ENCODE data around the gene SRRT. TPM values are rescaled to one million over a fixed set of nuclear protein-coding genes. Genes with fewer than 3 reads are reported as not detected.

The SRRT gene
- total RNA-seq, 2 donors from 2014 or later = 114 to 204 TPM

DNA sequence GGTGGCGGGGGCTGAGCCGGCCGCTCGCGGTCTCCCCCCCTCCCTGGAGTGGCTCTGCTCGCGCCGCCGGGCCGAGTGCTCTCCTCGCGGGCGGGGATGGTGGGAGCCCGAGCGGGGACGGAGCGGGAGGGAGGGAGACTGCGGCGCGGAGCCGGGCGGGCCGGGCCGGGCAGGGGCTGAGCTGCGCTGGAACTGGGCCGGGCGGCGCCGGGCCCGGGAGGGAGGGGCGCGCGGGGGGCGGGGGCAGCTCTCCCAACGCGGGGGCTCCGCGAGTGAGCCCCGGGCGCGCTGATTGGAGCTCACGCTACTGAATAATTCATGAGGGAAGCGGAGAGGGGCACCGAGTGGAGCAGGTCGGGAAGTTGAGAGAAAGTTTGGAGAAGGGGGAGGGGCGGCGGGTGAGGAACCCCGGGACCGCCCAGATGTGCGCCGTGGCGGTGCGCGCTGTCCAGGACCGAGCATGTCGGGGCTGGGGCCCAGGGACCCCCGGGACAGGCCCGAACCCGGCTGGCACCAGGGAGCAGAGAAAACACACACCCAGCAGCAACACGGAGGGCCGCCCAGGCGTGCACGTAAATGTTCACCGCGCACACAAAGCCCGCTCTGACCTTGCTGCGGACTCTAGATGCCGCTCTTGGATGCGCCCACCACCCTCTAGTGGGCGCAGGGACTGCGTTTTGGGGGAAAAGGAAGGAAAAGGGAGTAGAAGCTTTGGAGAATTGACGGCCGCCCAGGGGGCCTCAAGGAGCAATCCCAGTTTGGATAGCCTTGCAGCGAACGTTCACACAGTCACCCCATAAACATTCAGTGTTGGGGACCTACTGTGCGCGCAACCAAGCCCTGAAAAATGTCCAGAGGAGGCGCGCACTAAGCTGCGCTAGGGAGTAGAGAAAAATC, 47.3 kb upstream of the SRRT start, which contains the start of gene EPHB4:
EPHB4 (minus strand) TSS at position 194 of the 897 bp plus-strand sequence. CDS start 493 bp downstream, outside the sequence.
- H3K4me3 ChIP-seq = peak within 1 kb of the TSS; percentile 58
- H3K9ac ChIP-seq (ENCODE audit: low read depth in 2 of 2, low read length in 2 of 2) = peak within 1 kb of the TSS; percentile 64 to 84
- H3K27ac ChIP-seq = peak within 1 kb of the TSS; percentile 60
- intact Hi-C loops (cut with DNase I) = no loop called here
- no peaks in the 10 kb centered on the region for H3K4me1 ChIP-seq
- H3K36me3 ChIP-seq = no peaks in the 10 kb centered on the region
- H3K27me3 ChIP-seq = no peaks in the 10 kb centered on the region
- DNase-seq = peak; percentile 93
- no peaks in the 10 kb centered on the region for H3K9me3 ChIP-seq
- no peak for TF ChIP-seq CTCF (IDR thresholded peaks at IDR 0.05)

- Histone ChIP-seq H3K4me1 (no peaks in the 10 kb centered on the region), H3K27me3 (no peaks in the 10 kb centered on the region), H3K36me3 (no peaks in the 10 kb centered on the region), H3K9me3 (no peaks in the 10 kb centered on the region), H3K9ac (ENCODE audit: low read depth in 2 of 2, low read length in 2 of 2) (no peak overlapping the region), H3K4me3 (no peak overlapping the region), H3K27ac (no peak overlapping the region)
- peak; percentile 44 for DNase-seq
- no peak for TF ChIP-seq CTCF (IDR thresholded peaks at IDR 0.05)
- intact Hi-C loops (cut with DNase I) = no loop called here
Observed at GRCh38 chr7:100829150-100829716, 45.7 kb upstream of the SRRT start.

DNA sequence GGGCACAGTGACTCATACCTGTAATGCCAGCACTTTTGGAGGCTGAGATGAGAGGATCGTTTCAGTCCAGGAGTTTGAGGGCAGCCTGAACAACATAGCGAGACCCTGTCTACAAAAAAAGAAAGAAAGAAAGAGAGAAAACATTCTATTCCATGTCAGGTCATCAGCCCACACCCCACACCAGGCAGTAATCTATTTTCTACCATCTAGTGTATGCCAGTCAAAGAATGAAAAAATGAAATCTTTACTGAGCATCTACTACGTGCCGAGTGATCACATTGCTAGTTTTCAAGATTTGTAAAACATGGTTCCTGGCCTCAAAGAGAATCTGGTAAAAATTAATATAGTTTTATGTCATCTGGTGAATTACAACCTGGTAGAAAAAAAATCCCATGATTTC, 44.5 kb upstream of the SRRT start:
- Histone ChIP-seq H3K36me3 (no peaks in the 10 kb centered on the region), H3K27me3 (no peaks in the 10 kb centered on the region), H3K4me3 (no peak overlapping the region), H3K9ac (ENCODE audit: low read depth in 2 of 2, low read length in 2 of 2) (no peak overlapping the region), H3K27ac (no peak overlapping the region), H3K9me3 (no peaks in the 10 kb centered on the region), H3K4me1 (no peaks in the 10 kb centered on the region)
- no peak for DNase-seq
- intact Hi-C loops (cut with DNase I) = no loop called here
- TF ChIP-seq CTCF (IDR thresholded peaks at IDR 0.05) = no peak

DNA sequence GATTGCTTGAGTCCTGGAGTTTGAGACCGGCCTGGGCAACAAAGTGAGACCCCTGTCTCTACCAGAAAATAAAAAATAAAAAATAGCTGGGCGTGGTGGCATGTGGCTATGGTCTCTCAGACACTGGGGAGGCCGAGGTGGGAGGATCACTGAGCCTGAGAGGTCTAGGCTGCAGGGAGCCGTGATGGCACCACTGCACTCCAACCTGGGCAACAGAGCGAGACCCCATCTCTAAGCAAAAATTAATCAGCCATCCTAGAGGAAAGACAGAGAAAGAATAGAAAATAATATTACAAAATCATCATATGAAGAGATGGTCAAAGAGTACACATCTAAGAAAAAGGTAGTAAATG, 42.6 kb upstream of the SRRT start:
- no peaks in the 10 kb centered on the region for H3K27me3 ChIP-seq
- H3K36me3 ChIP-seq = no peaks in the 10 kb centered on the region
- H3K9ac ChIP-seq (ENCODE audit: low read depth in 2 of 2, low read length in 2 of 2) = no peak overlapping the region
- intact Hi-C loops (cut with DNase I) = no loop called here
- no peak for TF ChIP-seq CTCF (IDR thresholded peaks at IDR 0.05)
- H3K27ac ChIP-seq = peak overlapping the region; percentile 40
- no peak for DNase-seq
- no peaks in the 10 kb centered on the region for H3K9me3 ChIP-seq
- H3K4me3 ChIP-seq = no peak overlapping the region
- peaks cover 3% of the 10 kb centered on the region for H3K4me1 ChIP-seq

DNA sequence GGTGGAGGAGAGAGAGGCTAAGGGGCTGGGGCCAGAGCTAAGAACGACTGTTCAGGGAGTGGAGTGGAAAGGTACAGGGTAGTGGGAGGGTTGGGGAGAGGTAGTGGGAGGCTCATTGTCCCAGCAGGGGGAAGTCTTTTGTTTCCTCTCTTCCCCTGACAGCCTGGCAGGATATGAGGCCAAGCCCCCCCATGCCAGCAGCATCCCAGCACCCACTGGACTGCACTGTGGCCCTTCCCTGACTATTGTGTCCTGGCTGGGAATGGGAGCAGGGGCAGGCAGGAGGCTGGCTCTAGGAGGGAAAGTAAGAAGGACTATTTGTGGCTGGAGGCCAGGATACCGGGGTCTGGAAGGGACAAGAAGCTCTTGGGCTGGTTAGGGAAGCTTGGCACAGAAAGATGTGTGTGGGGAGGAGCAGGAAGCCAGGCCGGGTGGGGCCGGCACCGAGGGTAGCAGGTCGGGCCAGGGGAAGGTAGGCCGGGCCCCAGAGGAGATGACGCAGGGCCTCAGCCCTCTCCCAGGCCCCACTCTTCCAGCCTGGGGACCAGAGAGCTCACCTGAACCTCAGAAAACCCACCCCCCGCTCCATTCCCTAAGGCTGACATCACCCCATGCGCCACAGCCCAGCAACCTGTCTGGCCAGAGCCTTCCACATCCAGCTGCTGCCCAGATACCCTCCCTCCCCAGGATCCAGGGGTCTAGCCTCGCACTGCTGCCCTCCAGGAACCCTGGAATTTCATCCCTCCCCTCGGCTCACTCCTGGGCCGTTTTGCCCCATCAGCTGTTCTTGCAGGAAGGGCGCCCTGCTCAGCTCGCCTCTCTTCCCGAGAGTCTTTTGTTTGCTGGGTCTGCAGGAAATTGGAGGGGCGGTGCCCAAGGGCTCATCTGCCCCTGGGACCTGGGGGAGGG, 38.7 kb upstream of the SRRT start:
- Histone ChIP-seq H3K27ac (peak overlapping the region; percentile 73), H3K9me3 (no peaks in the 10 kb centered on the region), H3K9ac (ENCODE audit: low read depth in 2 of 2, low read length in 2 of 2) (peak overlapping the region; percentile 35 to 74), H3K27me3 (no peaks in the 10 kb centered on the region), H3K36me3 (no peaks in the 10 kb centered on the region), H3K4me3 (no peak overlapping the region), H3K4me1 (peaks cover 3% of the 10 kb centered on the region)
- intact Hi-C loops (cut with DNase I) = no loop called here
- DNase-seq = peak; percentile 85
- no peak for TF ChIP-seq CTCF (IDR thresholded peaks at IDR 0.05)
